ENCODE results near the gene ZNF503.

Gene ZNF503

DNA sequence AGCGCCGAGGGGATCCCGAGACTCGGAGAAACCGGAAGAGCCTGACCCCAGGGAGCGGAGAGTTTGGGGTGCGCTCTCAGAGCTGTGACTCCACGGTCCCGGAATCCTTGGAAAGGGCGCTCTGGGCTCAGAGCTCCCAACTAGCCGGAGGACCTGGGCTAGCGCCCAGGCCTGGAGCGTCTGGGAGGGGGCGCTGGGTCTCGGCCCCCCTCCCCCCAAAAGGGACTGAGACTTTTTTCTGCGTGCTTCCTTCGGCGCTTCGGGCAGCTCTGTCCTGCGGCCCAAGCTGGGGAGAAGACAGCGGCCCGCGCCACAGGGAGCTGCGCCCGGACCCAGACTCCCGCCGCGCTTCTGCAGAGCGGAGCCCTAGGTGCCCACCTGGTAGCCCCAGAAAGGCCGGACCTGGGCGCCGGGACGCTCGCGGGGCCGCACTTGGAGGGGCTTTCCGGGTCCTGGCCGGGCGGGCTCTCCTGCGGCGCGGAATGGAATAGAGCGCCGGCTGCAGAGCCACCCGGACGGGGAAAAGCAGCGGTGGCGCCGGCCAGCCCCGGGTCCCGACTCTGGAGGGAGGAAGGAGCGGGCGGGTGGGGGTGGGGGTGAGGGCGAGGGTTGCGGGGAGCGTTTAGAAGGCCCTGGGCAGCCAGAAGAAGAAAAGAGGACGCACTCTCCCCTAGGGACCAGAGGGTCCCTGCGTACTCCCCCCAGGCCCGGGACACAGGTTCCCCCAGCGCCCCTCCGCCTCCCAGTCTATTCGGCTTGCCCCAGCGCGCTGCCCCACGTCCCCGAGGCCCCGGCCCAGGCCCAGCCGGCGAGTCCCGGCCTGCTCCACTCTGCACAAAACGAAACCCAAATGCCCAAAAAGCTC is 4.7 kb downstream of the ZNF503 start:
- no peaks in the 10 kb centered on the region for H3K4me1 ChIP-seq (ENCODE audit: low read depth, poor library complexity, severe bottlenecking)
- H3K9ac ChIP-seq: no peak overlapping the region
- H4K20me1 ChIP-seq (ENCODE audit: insufficient read depth): no peaks in the 10 kb centered on the region
- no peaks in the 10 kb centered on the region for H3K36me3 ChIP-seq (ENCODE audit: insufficient read depth)
- peaks cover 21% of the 10 kb centered on the region for H3K79me2 ChIP-seq (ENCODE audit: insufficient read depth, low read depth)
- no peaks in the 10 kb centered on the region for H3K27me3 ChIP-seq (ENCODE audit: insufficient read depth, low read depth)
- TF ChIP-seq, protein P1, sequence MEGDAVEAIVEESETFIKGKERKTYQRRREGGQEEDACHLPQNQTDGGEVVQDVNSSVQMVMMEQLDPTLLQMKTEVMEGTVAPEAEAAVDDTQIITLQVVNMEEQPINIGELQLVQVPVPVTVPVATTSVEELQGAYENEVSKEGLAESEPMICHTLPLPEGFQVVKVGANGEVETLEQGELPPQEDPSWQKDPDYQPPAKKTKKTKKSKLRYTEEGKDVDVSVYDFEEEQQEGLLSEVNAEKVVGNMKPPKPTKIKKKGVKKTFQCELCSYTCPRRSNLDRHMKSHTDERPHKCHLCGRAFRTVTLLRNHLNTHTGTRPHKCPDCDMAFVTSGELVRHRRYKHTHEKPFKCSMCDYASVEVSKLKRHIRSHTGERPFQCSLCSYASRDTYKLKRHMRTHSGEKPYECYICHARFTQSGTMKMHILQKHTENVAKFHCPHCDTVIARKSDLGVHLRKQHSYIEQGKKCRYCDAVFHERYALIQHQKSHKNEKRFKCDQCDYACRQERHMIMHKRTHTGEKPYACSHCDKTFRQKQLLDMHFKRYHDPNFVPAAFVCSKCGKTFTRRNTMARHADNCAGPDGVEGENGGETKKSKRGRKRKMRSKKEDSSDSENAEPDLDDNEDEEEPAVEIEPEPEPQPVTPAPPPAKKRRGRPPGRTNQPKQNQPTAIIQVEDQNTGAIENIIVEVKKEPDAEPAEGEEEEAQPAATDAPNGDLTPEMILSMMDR (conservative IDR thresholded peaks at IDR 0.05; ENCODE audit: low read depth, low read length): no peak
- H3K4me2 ChIP-seq: no peak overlapping the region
- H3K27ac ChIP-seq: no peak overlapping the region
- H2AFZ ChIP-seq (ENCODE audit: low read depth): no peak overlapping the region
- no peak overlapping the region for H3K4me3 ChIP-seq (IDR thresholded peaks at IDR 0.05; ENCODE audit: insufficient read depth, low read depth, low read length)

DNA sequence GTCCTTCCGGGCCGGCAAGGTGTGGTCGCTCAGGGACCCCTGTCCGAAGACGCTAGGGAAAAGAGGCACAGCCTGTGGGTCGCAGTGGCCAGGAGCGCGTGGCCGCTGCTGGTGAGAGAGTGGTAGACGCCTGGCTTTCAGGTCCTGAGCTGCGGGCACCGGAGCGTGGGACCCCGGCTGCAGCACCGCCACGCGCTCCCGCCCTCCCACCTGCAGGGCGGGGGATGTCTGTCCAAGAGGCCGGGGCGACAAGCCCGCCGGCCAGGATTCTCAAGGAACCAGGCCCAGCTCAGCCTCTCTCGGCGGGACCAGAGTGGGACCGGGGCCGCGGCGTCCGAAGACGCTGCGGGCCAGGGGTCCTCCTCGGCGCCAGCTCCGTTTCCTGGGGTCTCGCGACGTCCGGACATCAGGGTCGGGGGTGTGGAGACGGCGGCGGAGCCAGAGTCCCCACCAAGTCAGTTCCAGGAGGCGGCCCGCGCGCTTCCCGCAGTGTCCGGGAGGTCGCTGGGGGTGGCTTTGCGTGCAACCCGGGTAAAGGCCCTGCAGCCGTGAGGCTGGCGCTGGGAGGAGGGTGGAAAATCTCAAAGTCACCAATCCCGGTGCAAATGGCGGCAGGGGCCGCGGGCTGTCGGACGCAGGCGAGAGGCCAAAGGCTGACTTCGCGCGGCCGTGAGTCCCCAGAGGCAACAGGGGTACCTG is 5.5 kb downstream of the ZNF503 start:
- H3K27me3 ChIP-seq (ENCODE audit: insufficient read depth, low read depth): no peaks in the 10 kb centered on the region
- H3K79me2 ChIP-seq (ENCODE audit: insufficient read depth, low read depth): peaks cover 19% of the 10 kb centered on the region

DNA sequence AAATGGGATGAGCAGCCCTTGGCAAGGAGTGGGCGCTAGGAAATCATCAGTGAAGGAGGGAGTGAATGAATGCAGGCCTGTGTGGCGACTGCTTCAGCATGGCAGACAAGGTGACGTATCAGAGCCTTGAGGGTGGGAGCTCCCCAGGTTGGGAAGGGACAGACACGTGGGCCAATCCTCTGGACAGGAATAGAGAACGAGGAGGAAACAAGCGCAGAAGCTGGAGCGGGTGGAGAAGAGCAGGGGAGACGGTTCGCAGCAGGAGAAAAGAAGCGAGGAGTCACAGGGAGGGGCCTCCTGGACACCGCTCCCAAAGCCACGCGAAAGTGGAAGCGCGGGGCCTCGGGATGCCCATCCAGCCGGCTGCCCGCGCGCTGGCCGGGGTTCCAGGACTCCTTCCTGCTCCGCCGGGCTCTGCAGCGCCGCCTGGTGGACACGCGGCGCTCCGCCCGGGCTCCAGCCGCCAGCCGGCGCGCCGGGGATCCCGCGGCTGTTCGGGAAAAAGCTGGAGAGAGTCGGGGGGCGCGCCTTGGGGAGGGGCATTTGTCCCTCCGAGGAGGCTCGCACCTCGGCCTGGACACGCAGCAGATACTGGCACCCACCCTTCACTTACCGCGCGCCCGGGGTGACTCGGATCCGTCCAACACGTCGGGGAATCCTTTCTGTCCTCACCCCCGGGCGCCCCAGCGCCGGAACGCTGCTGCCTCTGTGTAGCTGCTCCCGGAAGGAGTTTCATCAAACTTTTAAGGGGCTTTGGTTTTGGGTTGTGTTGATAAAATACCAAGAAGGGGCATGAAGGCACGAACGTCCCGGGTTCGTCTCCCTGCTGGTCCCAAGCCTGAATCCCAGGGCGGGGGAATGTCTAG is 6.3 kb downstream of the ZNF503 start:
- no peak overlapping the region for H3K4me3 ChIP-seq (IDR thresholded peaks at IDR 0.05; ENCODE audit: insufficient read depth, low read depth, low read length)
- H4K20me1 ChIP-seq (ENCODE audit: insufficient read depth): no peaks in the 10 kb centered on the region
- no peak overlapping the region for H3K4me2 ChIP-seq
- H3K36me3 ChIP-seq (ENCODE audit: insufficient read depth): no peaks in the 10 kb centered on the region
- peaks cover 12% of the 10 kb centered on the region for H3K79me2 ChIP-seq (ENCODE audit: insufficient read depth, low read depth)
- TF ChIP-seq, protein P1 (conservative IDR thresholded peaks at IDR 0.05; ENCODE audit: low read depth, low read length): no peak
- no peaks in the 10 kb centered on the region for H3K27me3 ChIP-seq (ENCODE audit: insufficient read depth, low read depth)
- no peak overlapping the region for H3K27ac ChIP-seq
- no peaks in the 10 kb centered on the region for H3K4me1 ChIP-seq (ENCODE audit: low read depth, poor library complexity, severe bottlenecking)
- no peak overlapping the region for H3K9ac ChIP-seq
- H2AFZ ChIP-seq (ENCODE audit: low read depth): no peak overlapping the region

More for the DNA sequence above, 5.5 kb downstream of the ZNF503 start:
- TF ChIP-seq, protein P1 (conservative IDR thresholded peaks at IDR 0.05; ENCODE audit: low read depth, low read length): no peak
- Histone ChIP-seq H3K27ac (no peak overlapping the region), H3K4me2 (no peak overlapping the region), H4K20me1 (ENCODE audit: insufficient read depth) (no peaks in the 10 kb centered on the region), H2AFZ (ENCODE audit: low read depth) (no peak overlapping the region), H3K4me3 (IDR thresholded peaks at IDR 0.05; ENCODE audit: insufficient read depth, low read depth, low read length) (no peak overlapping the region), H3K36me3 (ENCODE audit: insufficient read depth) (no peaks in the 10 kb centered on the region), H3K4me1 (ENCODE audit: low read depth, poor library complexity, severe bottlenecking) (no peaks in the 10 kb centered on the region), H3K9ac (no peak overlapping the region)

DNA sequence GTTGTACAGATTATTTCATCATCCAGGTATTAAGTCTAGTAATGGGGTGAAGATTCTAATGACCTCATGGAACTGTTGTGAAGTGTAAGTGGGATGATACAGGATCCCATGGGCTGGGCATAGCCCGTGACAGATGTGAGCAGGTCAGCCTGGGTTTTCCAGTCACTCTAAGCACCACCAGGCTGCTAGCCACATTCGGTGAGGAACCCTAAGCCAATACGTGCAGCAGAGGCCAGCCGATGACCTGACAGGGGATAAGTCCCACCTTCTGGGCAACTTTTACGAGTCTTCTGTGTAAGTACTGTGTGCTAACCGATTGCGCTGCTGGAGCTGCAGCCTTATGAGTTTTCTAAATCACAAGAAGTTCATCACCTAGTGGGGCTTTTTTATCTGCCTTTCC is 7.3 kb downstream of the ZNF503 start:
- Histone ChIP-seq H3K4me2 (no peak overlapping the region), H3K27me3 (ENCODE audit: insufficient read depth, low read depth) (no peaks in the 10 kb centered on the region)

More for the DNA sequence above, 7.3 kb downstream of the ZNF503 start:
- H3K27ac ChIP-seq: no peak overlapping the region
- no peaks in the 10 kb centered on the region for H4K20me1 ChIP-seq (ENCODE audit: insufficient read depth)
- H3K9ac ChIP-seq: no peak overlapping the region
- no peak overlapping the region for H2AFZ ChIP-seq (ENCODE audit: low read depth)
- no peaks in the 10 kb centered on the region for H3K36me3 ChIP-seq (ENCODE audit: insufficient read depth)
- no peaks in the 10 kb centered on the region for H3K4me1 ChIP-seq (ENCODE audit: low read depth, poor library complexity, severe bottlenecking)
- TF ChIP-seq, protein P1 (conservative IDR thresholded peaks at IDR 0.05; ENCODE audit: low read depth, low read length): no peak
- no peak overlapping the region for H3K4me3 ChIP-seq (IDR thresholded peaks at IDR 0.05; ENCODE audit: insufficient read depth, low read depth, low read length)
- peaks cover 8% of the 10 kb centered on the region; the same call in 1 of the 2 replicates for H3K79me2 ChIP-seq (ENCODE audit: insufficient read depth, low read depth)
